Stimulated activated CD8-positive, alpha-beta memory T cell treated with anti-CD3 and anti-CD28 coated beads, Interleukin-4, amount 100 ng/mL, for 4 hours (primary cell): ENCODE data around the gene ATP5F1D.

ENCODE experiments used
- DNase-seq, 2 donors: peaks; one replicate each; pipeline ENCODE4 v3.0.0-alpha.2; 2020; ENCODE audit warnings: low read depth in 2 of 2, low spot score in 1 of 2

ATP5F1D gene

GRCh38 chr19:1220976-1221903 is 20.3 kb upstream of the ATP5F1D start:
- no peak for DNase-seq

- no peak for DNase-seq
These were observed 19.7 kb upstream of the ATP5F1D start for GRCh38 chr19:1221904-1222255.

- no peak for DNase-seq
These were observed 19.2 kb upstream of the ATP5F1D start for GRCh38 chr19:1222394-1222793.

GRCh38 chr19:1223018-1223855 is 18.3 kb upstream of the ATP5F1D start:
- DNase-seq, result no peak

- no peak for DNase-seq
These were observed 17.3 kb upstream of the ATP5F1D start for GRCh38 chr19:1224047-1224825.

GRCh38 chr19:1224847-1225246 is 16.7 kb upstream of the ATP5F1D start:
- no peak for DNase-seq

GRCh38 chr19:1225440-1226226 is 15.9 kb upstream of the ATP5F1D start:
- DNase-seq, result no peak

GRCh38 chr19:1226227-1226518 is 15.4 kb upstream of the ATP5F1D start:
- DNase-seq, result no peak

GRCh38 chr19:1226522-1227303 is 14.8 kb upstream of the ATP5F1D start:
- no peak for DNase-seq

GRCh38 chr19:1227304-1228054 is 14.1 kb upstream of the ATP5F1D start:
- no peak for DNase-seq

GRCh38 chr19:1228161-1228957 is 13.2 kb upstream of the ATP5F1D start:
- no peak for DNase-seq

- DNase-seq, result no peak
These were observed 12.3 kb upstream of the ATP5F1D start for GRCh38 chr19:1229056-1229923.

- no peak for DNase-seq
These were observed 11.4 kb upstream of the ATP5F1D start for GRCh38 chr19:1229924-1230782.

GRCh38 chr19:1230783-1231489 is 10.6 kb upstream of the ATP5F1D start:
- no peak for DNase-seq

- no peak for DNase-seq
These were observed 9.6 kb upstream of the ATP5F1D start for GRCh38 chr19:1231729-1232637.
